ENCODE results near the gene SPRR1A. TPM values are rescaled to one million over a fixed set of nuclear protein-coding genes. Genes with fewer than 3 reads are reported as not detected.

The SPRR1A gene
- not detected in 5 replicates for total RNA-seq (2022; extraction: Qiagen RNA extraction; ENCODE audit: low read depth)

GRCh38 chr1:152983743-152984142 lies at the start of gene SPRR1A:
Gene SPRR1A, plus strand, starts transcription at chr1:152984081. Its CDS starts 1,150 bp downstream, at chr1:152985231.

GRCh38 chr1:152946651-152947256 lies 37.1 kb upstream of the SPRR1A start, which contains the start of gene SPRR5:
Gene SPRR5, plus strand, starts transcription at chr1:152947206. Its CDS starts 1,349 bp downstream, at chr1:152948555.

GRCh38 chr1:152970495-152970894 lies 13.4 kb upstream of the SPRR1A start, which contains the start of gene SPRR4:
Gene SPRR4, plus strand, starts transcription at chr1:152970648. Its CDS starts 1,243 bp downstream, at chr1:152971891.

GRCh38 chr1:153001382-153001781 lies 17.5 kb downstream of the SPRR1A start, which contains the start of gene SPRR3:
Gene SPRR3, plus strand, starts transcription at chr1:153001749. Its CDS starts 1,272 bp downstream, at chr1:153003021.

GRCh38 chr1:153030895-153031294 lies 47.0 kb downstream of the SPRR1A start, which contains the start of gene SPRR1B:
Gene SPRR1B, plus strand, starts transcription at chr1:153031203. Its CDS starts 1,143 bp downstream, at chr1:153032346.

Other genes with a start within 250 kb of the SPRR1A start
- gene KPRP, start 226.1 kb upstream of the SPRR1A start, total RNA-seq (2022; extraction: Qiagen RNA extraction; ENCODE audit: low read depth) = not detected in 5 replicates
- not detected in 5 replicates for gene LCE1F, start 208.9 kb upstream of the SPRR1A start, total RNA-seq (2022; extraction: Qiagen RNA extraction; ENCODE audit: low read depth)
- 0.08 TPM in 1 of 5 replicates, not detected in the others for gene LCE1E, start 197.8 kb upstream of the SPRR1A start, total RNA-seq (2022; extraction: Qiagen RNA extraction; ENCODE audit: low read depth)
- gene LCE1D, start 187.4 kb upstream of the SPRR1A start, total RNA-seq (2022; extraction: Qiagen RNA extraction; ENCODE audit: low read depth) = not detected in 5 replicates
- gene LCE1C, start 177.4 kb upstream of the SPRR1A start, total RNA-seq (2022; extraction: Qiagen RNA extraction; ENCODE audit: low read depth) = not detected in 5 replicates
- not detected in 5 replicates for gene LCE1B, start 172.1 kb upstream of the SPRR1A start, total RNA-seq (2022; extraction: Qiagen RNA extraction; ENCODE audit: low read depth)
- not detected in 5 replicates for gene LCE1A, start 156.6 kb upstream of the SPRR1A start, total RNA-seq (2022; extraction: Qiagen RNA extraction; ENCODE audit: low read depth)
- not detected in 5 replicates for gene LCE6A, start 141.2 kb upstream of the SPRR1A start, total RNA-seq (2022; extraction: Qiagen RNA extraction; ENCODE audit: low read depth)
- not detected in 5 replicates for gene LCE7A, start 124.1 kb upstream of the SPRR1A start, total RNA-seq (2022; extraction: Qiagen RNA extraction; ENCODE audit: low read depth)
- not detected in 5 replicates for gene SMCP, start 105.8 kb upstream of the SPRR1A start, total RNA-seq (2022; extraction: Qiagen RNA extraction; ENCODE audit: low read depth)
- 0.04 to 0.07 TPM in 2 of 5 replicates, not detected in the others for gene IVL, start 75.5 kb upstream of the SPRR1A start, total RNA-seq (2022; extraction: Qiagen RNA extraction; ENCODE audit: low read depth)
- gene SPRR5, start 36.9 kb upstream of the SPRR1A start, total RNA-seq (2022; extraction: Qiagen RNA extraction; ENCODE audit: low read depth) = not detected in 5 replicates
- gene SPRR4, start 13.4 kb upstream of the SPRR1A start, total RNA-seq (2022; extraction: Qiagen RNA extraction; ENCODE audit: low read depth) = not detected in 5 replicates
- not detected in 5 replicates for gene SPRR3, start 17.7 kb downstream of the SPRR1A start, total RNA-seq (2022; extraction: Qiagen RNA extraction; ENCODE audit: low read depth)
- not detected in 5 replicates for gene SPRR1B, start 47.1 kb downstream of the SPRR1A start, total RNA-seq (2022; extraction: Qiagen RNA extraction; ENCODE audit: low read depth)
- not detected in 5 replicates for gene SPRR2D, start 57.0 kb downstream of the SPRR1A start, total RNA-seq (2022; extraction: Qiagen RNA extraction; ENCODE audit: low read depth)
- not detected in 5 replicates for gene SPRR2A, start 73.4 kb downstream of the SPRR1A start, total RNA-seq (2022; extraction: Qiagen RNA extraction; ENCODE audit: low read depth)
- gene SPRR2B, start 87.5 kb downstream of the SPRR1A start, total RNA-seq (2022; extraction: Qiagen RNA extraction; ENCODE audit: low read depth) = not detected in 5 replicates
- not detected in 5 replicates for gene SPRR2E, start 110.4 kb downstream of the SPRR1A start, total RNA-seq (2022; extraction: Qiagen RNA extraction; ENCODE audit: low read depth)
- not detected in 5 replicates for gene SPRR2F, start 129.4 kb downstream of the SPRR1A start, total RNA-seq (2022; extraction: Qiagen RNA extraction; ENCODE audit: low read depth)
- gene SPRR2G, start 166.8 kb downstream of the SPRR1A start, total RNA-seq (2022; extraction: Qiagen RNA extraction; ENCODE audit: low read depth) = not detected in 5 replicates
- gene LELP1, start 219.3 kb downstream of the SPRR1A start, total RNA-seq (2022; extraction: Qiagen RNA extraction; ENCODE audit: low read depth) = not detected in 5 replicates
- not detected in 5 replicates for gene PRR9, start 233.5 kb downstream of the SPRR1A start, total RNA-seq (2022; extraction: Qiagen RNA extraction; ENCODE audit: low read depth)